Activated CD8-positive, alpha-beta memory T cell treated with anti-CD3 and anti-CD28 coated beads, Interleukin-2, amount 50 U/mL, for 1 hour (primary cell): ENCODE results near the gene MBD2.
"Not testable (repeated sequence)": the region's sequence is repeated elsewhere in the genome, so short reads cannot be mapped to it uniquely, and the experiment has no call there.

Source experiments
- DNase-seq: peaks from one replicate; pipeline ENCODE4 v3.0.0-alpha.2; 2020; ENCODE audit errors: extremely low read depth

MBD2 gene

DNA sequence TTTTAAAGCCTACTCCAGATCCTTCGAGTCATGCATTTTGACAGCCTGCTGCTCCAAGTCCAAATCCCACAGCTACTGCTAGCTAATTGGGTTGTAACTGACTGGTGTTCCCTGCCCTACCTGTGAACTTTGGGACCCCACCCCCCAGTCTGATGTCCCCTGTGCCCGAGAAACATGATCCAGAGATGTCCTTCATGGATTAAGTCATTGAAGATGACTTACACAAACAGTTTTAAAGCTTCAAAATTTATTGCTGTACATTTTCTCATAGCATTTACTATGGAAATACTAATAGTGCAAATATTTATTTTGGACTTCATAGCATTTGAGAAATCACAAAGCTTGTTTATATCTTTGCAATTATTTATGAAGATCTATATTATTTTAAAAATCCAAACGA, 73.1 kb downstream of the MBD2 start:
- DNase-seq, result no peak

DNA sequence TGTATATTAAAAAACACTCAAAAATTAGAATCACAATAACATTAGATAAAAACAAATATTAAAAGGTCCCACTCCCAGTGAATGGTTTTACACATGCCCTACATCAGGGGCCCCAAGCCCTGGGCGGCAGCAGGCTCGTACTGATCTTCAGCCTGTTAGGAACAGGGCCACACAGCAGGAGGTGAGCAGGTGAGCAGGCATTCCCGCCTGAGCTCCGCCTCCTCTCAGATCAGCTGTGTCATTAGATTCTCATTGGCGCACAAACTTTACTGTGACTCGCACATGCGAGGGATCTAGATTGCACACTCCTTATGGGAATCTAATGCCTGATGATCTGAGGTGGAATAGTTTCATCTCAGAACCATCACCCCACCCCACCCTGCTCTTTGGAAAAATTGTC, 74.2 kb downstream of the MBD2 start:
- DNase-seq, result no peak

DNA sequence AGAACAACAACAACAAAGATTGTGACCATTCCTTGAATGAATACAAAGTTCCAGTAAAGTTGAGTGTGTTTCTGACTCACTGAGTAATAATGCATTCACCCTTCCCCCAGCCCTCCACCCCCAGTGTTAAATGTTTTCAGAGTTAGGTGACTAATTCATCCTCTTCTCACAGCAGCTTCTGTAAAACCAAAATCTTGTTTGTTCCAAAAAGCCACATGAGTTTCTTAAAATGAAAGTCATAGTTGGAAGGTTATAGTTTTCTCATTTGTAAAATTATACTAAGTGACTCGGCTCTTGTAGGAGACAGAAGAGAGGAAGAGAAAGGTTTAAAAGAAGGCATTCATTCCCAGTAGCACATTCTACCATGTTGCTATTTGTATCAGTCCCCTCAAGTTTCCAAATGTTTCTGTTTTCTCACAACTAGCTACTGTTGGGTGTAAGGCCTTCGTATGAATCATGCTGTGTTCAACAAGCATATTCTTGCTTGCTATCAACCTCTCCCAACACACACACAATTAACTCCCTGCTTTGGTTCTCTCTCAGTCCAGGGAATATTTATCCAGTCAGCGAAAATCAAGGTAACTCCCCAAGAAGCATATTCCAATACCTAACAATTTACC, 75.3 kb downstream of the MBD2 start:
- DNase-seq, result no peak

DNA sequence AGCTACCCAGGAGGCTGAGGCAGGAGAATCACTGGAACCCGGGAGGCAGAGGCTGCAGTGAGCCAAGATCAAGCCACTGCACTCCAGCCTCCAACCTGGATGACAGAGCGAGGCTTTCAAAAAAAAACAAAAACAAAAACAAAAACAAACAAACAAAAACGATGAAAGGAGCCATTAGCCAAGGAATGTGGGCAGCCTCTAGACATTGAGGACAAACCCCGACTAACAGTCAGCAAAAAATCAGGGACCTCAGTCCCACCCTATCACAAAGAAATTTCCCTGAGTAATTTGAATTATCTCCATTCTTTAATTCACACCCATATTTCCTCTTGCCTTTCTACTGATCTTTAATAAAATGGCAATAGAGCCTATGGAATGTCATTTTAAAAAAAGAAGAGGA, 75.8 kb downstream of the MBD2 start:
- DNase-seq, result no peak

DNA sequence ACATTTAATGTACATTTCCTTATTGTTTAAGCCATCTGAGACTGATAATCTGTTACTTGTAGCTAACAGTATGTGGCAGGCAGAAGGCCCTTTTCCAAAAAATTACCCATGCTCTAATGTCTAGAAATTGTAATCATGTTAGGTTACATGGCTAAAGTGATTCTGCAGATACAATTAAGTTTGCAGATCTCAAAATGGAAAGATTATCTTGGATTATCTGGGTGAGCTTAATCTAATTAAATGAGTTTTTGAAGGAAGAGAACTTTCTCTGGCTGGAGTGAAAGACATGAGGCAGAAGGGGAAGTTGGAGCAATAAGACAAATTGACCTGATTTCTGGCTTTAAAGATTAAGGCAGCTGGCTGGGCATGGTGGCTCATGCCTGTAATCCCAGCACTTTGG, 76.3 kb downstream of the MBD2 start:
- no peak for DNase-seq

DNA sequence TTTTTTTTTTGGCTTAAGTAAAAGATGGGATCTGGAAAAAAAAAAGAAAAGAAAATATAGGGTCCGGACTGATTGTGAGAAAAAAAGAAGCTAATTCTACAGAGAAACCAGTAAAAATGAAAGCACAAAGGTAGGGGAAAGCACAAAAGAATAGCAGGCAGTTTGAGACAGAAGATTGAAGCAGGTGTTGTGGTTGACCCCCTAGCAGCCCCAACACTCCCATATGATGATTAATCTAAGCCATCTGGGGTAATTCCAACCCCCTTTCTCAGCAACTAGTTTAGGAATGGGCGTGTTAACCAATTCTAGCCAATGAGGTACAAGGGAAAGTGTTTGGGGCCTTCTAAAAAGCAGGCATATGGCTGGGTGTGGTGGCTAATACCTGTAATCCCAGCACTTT, 77.0 kb downstream of the MBD2 start:
- DNase-seq, result no peak

DNA sequence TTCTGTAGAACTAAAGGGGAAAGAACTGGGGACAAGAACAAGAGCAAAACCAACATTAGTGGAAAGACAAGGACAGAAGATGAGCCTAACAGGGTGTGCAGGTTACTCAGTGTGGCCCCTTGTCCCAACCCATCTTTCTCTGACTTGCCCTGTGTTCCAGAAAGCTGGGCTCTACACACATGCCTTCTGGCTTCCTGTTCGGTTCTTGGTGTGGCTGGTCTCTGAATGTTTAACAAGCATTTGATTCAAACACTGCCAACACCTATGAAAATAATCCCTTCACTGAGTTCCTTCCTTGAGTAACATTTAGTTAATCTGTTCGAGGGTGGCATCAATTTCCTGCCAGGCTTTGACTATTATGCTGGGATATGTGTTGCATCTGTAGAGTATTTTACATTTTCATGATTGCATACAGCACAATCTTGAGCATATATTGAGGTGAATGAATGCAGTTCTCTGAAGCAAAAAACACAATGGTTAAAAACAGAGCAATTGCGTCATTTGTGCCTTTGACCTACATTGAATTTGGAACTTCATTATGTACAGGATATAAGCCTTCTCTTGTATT, 83.3 kb downstream of the MBD2 start:
- DNase-seq, result no peak

DNA sequence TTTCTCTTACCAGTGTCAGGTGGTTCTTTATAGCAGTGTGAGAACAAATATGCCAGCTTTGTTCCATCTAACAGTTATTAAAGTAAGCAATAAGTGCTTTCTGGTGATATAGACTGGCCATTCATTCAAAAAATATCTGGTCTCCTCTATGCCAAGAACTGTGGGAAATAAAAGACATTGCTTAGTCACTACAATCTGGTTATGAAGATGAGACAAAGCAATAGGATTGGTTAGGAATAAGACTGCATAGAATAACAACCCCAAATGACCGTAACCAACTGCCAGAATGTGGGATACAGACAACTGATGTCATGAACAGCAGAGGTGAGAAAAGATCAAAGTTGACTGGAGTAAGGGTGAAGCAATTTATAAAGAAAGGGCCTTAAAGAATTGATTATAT, 83.8 kb downstream of the MBD2 start:
- DNase-seq, result no peak

DNA sequence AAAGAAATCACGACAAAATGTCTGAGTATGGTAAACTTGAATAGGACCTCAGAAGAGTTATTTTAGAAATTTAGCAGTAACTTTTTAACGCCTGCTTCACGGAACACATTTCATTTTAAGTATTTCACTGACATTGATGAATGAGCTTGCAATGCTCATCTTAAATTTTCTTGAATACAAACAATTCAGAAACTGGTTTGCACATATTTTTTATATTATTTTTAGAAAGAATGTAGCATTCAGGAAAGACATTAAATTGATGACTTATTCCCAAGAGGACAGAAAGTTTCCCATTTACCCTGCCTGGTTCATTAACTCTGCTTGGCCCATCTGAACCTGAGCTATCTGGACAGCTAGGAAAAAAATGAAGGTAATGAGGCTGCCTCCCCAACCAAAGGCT, 89.3 kb downstream of the MBD2 start:
- DNase-seq, result no peak

DNA sequence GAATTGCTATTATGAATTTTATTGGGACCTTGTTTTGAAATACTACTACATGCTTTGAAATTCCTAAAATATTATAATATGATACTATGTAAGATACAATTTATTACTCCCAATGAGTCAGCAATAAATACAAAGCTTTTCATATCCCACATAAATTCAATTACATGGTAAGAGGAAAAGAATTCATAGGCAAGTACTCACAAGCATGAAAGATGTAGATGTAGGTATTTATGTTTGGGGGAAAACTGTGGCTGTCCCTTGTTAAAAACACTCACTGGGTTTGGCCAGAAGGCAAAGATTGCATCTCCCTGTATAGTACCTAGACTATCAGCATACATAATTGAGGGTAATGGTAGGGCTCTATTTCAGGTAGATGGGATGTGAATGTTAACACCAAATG, 90.4 kb downstream of the MBD2 start:
- DNase-seq, result no peak

DNA sequence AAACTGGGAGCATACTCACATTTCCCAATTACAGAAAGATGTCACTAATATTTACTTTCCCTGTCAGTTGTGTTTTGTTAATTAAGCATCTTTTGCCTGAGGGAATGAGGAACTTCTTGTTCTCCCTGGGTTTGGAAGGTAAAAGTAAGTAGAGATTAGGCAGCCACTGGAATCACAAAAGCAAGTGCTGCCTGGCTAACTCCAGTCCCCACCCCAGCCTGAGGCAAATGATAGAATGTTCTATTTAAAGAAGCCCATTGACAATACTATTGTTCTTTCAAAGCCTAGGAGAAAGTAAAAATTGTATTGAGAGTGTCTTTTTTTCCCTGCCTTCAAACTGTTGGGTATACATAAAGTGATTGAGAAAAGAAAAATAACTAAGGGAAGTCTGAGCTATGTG, 93.8 kb downstream of the MBD2 start:
- DNase-seq, result no peak

DNA sequence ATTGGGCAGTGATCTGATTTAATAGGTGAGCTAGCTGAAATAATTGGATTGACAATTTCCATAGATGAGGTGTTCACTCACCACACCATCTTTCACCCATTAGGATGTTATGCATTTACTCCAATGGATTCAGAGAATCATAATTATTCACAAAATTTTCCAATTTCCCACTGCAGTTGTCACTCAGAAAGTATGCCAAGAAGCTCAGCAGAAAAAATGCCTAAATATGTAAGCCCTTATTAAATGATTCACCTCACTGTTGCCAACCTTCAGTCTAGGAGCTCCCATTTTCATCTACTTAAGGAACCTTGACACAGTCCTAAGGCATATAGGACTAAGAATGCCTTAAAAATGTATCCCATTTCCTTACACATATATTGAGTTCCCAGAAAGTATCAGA, 94.3 kb downstream of the MBD2 start:
- no peak for DNase-seq

DNA sequence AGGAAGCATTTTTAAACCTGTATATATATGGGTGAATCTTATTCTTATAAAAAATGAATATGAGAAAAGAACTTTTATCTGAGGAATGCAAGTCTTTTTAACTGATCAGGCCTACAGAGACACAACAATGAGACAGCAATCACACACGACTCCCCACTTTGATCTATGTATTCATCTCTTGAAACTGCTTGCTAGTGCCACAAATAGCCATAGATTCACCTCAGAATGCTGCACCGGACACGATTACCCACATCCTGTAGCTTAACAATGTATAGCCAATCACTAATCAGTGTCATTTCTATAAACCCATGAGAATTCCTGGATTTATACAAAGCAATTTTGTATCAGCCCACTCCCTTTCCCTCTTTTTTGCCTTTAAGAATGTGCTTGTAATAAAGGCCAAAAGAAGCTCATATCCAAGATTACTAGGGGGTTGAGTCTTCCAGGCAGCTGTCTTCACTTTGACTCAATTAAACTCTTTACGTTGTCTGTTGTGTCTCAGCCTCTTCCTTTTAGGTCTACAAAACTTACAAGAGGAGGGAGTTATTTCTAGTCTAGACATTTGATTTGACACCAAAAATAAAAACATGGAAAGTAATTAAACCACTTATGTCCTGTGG, 94.9 kb downstream of the MBD2 start:
- DNase-seq, result no peak

DNA sequence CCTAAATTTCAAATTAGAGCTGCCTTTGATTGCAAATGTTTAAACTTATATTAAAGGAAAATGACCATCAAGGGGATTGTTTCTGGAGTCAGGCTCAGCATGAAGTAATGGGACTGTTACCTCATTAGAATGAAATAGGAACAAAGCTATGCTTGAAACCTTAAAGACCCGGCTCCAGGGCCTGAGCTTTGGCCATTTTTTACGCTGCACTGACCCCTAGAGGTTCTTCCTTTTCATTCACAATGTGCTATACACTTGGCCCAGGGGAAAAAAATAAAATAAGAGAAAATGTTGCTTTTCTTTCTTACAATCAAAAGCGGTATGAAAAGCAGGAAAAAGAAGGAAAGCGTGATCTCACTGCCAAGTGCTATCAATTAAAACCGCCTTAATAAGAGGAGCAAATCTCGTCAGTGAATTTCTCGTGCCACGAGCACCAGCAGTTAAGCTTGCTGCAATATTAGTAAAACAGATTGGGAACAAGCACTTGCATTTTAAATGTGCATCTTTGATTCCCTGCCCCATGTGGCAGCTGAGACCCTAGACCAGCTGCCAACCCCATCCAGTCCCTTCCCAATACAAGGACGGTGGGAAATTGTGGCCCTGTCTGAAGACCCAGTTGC, 96.6 kb downstream of the MBD2 start:
- no peak for DNase-seq

DNA sequence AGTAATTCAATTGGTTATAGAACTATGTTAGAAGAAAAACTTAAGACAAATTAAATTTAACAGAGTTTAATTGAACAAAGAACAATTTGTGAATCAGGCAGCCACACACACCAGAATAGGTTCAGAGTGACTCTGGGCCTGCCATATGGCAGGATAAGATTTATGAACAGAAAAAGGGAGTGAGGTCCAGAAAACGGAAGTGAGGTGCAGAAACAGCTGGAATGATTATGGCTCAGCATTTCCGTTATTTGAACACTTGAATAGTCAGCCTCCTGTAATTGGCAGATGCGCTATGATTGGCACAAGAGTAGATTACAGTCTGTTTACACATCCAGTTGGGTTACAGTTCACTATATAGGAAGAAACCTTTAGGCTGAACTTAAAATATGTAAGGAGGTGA, 99.0 kb downstream of the MBD2 start:
- no peak for DNase-seq

DNA sequence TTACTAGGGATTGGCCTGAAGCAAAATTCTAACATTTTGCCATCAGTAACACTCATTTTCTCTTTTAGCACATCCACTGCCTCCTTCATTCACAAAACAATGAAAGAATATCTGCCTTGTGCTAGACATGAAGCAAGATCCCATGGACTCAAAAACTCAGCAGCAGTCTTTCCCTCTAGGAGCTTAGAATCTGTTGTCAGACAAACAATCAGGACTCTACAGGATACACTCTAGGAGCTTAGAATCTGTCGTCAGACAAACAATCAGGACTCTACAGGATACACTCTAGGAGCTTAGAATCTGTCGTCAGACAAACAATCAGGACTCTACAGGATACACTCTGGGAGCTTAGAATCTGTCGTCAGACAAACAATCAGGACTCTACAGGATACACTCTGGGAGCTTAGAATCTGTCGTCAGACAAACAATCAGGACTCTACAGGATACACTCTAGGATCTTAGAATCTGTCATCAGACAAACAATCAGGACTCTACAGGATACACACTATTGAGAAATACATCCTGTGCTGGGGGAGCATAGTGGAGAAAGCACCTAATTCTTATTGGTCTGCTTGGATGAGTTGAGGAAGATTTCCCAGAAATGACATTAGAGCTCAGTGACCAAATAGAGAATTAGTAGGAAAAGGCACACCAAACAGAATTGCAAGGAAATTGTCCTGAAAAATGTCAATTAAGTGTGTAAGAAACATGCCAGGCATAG, 100.6 kb downstream of the MBD2 start:
- not testable (repeated sequence) for DNase-seq

DNA sequence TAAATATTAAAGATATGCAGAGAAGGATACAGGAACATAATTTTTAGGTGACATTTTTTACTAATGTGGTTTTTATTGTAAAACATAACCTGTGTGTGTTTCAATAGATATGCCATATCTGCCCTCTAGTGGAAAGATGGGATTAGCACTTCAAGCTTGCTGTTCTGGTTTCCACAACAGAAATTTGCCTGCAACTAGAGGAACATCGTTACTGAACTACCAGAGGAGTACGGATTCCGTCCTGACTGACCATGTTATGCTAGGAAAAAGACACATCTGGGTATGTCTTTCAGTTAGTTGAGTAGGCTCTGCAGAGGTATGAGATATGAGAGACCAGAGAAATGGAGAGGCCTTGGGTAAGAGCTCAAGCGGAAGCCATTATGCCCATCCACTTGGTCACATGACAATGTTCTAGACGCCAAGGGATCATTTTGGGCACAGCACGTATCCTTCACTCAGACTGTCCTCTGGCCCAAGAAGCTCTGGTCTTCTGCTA, 104.9 kb downstream of the MBD2 start:
- no peak for DNase-seq

DNA sequence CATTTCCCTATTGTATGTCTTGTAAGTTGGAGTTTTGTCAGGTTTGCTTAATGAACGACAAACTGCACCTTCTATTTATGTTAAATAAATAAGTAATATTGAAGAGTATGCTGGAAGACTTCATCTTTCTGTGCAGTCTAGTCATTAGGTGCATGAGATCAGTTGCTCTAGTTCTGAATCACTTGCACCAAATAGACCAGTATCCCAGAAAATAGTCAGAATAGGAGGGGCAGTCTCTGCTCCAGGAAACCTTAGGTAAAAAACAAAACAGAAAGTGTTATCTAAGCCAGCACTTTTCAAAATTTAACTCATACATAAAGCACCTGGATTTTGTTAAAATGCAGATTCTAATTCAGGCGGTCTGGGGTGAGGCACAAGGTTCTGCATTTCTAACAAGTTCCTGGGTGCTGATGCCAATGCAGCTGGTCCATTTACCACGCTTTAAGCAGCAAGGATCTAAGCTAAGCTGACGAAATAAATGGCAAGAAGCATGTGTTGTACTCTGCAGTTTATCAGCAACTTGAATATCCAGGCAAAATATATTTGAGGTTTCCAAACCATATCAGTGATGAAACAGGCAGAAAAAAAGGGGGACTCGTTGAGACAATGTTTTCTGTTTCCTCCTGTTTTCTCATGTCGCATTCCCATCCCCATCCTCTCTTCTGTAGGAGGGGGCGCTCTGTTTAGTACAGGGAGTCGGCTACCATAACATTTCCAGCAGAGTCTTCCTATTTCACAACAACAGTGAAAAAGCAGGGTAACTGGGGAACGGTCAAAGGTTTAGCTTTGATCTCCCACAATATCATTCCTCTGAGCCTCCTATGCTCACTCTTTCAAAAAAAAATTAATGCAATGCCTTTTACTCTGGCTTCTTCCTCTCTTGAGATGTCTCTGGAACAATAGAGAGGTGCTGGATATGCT, 106.4 kb downstream of the MBD2 start:
- no peak for DNase-seq

DNA sequence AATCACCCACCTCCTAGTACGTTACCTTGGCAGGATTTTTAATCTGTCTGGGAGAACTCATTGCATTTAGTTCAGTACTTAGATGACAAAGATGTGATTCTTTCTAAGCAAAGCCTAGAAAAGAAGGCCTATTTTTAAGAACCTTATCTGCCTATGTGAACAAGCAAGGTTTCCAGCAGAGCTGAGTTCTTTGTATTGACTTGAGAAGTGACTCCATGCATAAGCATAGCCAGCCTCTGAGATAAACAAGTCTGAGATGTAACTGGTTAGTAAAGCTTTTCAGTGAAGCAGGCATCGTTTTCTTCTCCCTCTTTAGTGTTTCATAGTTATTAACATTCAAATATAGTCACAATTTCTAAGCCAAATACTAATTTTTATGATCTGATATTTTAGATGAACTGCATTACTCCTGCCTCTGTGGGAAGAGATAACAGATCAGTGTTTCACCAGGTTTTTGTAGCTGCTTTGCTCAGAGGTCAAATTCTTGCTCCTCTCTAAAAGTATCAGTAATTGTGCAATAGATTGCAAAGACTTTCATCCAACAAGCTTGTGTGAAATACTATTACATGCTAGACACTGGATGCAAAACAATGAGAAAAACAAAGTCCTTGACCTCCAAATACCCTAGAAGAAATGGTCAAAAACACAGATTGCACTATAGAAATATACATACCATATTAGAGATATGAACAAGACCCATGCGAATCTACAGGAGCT, 107.8 kb downstream of the MBD2 start:
- no peak for DNase-seq

DNA sequence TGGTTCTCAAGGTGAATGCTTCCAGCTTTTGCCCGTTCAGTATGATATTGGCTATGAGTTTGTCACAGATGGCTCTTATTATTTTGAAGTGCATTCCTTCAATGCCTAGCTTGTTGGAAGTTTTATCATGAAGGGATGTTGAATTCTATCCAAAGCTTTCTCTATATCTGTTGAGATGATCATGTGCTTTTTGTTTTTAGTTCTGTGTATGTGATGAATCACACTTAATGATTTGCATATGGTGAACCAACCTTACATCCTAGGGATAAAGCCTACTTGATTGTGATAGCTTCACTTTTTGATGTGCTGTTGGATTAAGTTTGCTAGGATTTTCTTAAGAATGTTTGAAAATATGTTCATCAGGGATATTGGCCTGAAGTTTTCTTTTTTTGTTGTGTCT, 112.1 kb downstream of the MBD2 start:
- no peak for DNase-seq
